HL-60/S4 (cell line): ENCODE results near the gene FAM53A.
"Not testable (repeated sequence)": the region's sequence is repeated elsewhere in the genome, so short reads cannot be mapped to it uniquely, and the experiment has no call there.

Experiments
- in situ Hi-C: fragments of 300-500 bp; cut with MboI; formaldehyde crosslinking; loops from 2 replicates; pipeline ENCODE4 v1.14.3; 2022; ENCODE audit warnings: low sequenced_read_pairs

Gene FAM53A

DNA sequence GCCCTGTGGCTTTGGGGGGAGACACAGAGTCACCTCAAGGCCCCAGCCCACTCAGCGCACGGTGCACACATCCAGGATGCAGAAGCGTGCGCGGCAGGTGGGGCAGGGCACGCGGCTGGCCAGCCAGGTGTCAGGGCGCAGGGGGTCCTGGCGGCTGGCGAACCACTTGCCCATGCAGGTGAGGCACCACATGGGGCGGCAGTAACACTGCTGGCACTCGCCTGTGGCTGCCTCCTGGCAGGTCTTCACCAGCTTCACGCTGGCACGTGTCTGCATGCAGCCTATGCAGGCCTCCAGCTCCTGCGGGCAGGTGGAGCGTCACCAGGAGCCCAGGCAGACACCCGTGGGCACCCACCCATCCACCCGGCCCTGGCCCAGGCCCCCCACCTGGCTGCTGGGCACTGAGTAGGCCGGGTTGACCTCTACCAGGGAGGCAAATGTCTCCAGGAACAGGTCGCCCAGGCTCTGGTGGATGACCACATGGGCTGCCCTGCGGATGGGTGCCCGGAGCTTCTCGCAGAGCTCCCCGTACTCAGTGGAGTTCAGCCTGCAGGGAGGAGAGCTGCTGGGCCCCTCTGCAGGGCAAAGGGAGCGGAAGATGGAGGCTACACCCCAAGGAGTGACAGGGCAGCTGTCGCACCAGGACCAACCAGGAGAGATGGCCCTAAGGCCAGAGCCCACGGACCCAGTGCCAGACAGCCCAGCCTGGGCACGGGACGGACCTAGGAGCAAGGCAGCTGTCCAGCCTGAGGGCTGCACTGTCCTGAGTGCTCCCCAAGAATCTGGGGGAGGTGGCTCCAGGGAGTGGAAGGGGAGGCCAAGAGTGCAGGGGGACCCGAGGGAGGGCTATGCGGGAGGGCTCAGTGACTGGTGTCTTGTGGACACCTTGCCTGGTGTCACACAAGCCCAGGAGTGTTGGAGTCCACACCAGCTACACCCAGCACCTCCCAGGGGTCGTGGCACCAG, 33.3 kb upstream of the FAM53A start:
- in situ Hi-C loops, result no loop called here

DNA sequence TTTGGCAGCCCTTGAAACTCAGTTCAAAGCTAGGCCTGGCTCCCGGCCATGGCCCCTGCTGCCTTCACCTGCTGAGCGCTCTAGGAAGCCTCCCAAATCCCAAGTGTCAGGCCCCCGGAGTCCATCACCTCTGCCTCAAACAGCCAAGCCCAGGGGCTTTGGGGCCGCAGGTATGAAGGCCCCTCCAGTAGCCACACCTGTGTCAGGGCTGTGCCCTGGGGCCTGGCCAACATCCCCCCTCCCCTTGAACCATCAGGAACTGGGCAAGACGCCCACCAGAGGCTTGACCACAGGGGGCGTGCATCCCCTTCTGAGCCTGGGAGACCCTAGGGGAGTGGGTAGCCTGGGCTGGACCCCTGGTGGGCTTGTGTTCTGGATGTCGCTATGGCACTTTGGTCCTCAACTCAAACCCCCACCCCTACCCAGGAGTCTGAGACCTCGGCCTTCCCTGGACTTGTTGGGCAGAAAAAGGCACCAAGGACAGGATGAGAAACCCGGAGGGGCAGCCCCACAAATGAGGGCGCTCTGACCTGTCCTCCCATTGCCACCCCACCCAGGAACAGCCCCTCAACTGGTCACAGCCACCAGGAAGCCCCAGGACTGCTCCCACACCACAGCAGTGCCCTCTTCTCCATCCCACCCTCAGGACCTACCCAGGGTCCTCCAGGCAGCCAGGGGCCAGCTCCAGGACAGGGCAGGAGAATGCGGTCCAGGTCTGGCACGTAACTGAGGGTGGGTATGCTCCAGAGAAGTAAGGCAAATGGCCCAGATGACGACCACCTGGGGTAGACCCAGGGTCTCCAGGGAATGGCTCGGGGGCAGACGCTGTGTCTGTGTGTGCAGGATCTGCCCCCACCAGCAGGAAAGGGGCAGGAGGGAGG, 32.2 kb upstream of the FAM53A start:
- in situ Hi-C loops, result no loop called here

DNA sequence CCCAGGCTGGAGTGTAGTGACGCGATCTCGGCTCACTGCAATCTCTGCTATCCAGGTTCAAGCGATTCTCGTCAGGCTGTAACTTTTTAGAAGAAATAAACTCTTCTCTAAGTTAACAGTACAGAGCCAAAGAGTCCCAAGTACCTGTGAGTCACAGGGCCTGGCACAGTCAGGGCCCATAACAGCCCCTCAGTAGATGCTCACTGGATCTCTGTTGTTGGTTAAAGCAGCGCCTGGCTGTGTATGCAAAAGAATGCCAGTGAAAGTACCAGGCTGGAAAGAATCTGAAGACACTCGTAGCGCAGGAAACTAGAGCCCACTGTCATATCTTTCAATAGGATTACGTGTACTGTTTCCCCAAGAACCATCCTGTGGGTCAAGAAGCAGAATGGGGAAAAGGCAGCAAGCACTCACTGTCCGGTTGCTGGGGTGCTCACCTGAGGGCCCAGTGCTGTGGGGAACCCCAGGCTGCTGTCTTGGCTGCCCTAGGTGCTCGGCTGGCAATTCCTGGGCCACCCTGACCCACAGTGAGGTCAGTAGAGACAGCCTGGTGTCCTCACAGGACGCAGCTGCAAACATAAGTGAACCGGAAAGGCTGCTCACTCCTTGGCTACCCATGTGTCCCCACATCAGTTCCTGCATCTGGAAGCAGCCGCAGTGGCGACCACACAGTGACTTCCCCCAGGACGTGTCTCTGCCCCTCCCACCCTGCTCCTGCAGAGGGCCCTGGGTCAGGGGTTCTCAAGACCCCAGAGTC, 31.1 kb upstream of the FAM53A start:
- in situ Hi-C loops, result no loop called here

DNA sequence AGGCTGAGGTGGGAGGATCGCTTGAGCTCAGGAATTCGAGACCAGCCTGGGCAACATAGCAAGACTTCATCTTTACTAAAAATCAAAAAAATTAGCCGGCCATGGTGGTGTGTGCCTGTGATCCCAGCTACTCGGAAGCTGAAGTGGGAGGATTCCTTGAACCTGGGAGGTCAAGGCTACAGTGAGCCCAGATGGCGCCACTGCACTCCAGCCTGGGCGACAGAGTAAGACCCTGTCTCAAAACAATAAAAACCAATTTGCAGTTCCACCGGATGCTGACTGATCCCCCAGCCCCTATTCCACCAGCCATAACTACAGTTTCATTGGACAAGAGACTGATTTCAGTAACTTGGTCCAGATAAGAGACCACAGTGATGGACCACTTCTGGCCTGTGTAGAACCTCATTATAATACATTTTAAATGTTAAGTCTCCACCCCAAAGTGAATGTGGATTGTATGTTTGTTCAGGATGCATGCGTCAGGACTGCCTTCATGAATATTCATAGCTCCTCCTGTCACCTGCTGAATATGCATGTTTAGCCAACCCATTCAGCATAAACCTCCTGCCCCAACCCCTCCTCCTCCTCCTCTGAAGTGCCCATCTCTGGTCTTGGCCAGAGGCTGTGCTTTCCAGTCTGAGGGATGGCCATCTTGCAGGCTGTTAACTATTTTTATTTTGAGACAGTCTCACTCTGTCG, 30.3 kb upstream of the FAM53A start:
- in situ Hi-C loops, result no loop called here

DNA sequence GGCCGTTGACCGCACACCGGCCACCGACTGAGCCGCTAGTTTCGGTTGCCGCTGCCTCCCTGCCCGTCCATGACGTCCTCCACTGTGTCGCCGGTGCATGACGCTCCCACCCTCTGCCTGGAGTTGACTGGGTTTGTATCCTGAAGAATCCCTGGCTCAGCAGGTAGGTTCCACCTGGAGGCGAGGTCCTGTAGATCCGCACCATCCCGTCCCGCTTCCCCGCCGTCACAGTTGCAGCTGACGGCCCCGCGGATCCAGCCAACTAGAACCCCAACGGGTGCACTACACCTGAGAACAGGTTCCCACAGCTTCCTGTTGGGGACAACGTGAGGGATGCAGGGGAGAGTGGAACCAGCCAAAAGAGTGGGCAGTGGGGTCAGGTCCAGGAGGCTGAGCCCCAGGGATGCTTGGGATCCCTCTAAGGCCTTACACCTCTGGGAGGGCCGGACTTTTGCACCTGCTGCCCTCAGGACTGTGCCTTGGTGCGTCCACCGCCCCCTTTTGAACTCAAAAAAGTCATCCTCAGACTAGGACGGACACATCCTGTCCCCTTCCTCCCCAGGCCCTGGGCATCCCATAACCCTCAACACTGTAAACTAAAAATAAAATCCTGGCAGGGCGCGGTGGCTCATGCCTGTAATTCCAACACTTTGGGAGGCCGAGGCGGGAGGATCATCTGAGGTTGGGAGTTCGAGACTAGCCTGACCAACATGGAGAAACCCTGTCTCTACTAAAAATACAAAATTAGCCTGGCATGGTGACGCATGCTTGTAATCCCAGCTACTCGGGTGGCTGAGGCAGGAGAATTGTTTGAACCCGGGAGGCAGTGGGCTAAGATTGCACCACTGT, 29.1 kb upstream of the FAM53A start:
- in situ Hi-C loops, result no loop called here

DNA sequence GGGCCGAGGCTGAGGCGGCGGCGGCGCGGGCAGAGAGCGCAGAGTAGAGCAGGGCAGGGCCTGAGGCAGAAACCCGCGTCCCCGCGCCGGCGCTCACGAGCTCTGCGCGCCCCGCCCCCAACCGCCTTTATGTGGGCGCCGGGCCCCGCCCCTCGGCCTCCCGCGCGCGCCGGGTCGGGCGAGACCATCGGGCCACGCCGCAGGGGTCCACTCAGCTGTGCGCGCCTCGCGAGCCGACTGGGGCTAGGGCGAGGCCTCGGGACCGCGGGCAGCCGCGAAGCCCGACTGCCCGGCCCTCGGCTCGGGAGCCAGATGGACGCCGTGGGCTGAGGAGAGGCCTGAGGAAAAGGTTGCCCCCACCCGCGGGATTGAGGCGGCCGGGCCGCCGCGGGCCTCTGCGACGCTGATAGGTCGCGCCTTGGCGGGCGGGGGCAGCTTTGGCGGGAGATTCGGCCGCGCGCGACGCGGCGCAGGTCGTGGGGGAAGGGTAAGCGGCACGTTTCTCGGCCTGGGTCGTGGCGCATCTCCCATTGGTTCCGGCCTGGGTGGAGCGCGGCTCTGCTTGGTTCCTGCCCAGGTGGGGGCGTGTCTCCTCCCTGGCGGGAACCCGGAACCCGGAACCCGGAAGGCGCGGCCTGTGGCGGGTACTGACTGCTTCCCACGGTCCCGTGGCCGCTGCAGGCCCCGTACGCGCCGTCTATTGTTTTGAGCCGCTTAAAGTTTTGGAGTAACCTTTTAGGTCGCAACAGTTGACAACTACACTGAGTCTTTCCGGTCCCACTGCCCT, 28.3 kb upstream of the FAM53A start, which contains the start of gene SLBP:
TSS of gene SLBP (minus strand) at position 104 of the 787 bp plus-strand sequence. CDS start 131 bp downstream, outside the sequence.
- in situ Hi-C loops, result no loop called here

DNA sequence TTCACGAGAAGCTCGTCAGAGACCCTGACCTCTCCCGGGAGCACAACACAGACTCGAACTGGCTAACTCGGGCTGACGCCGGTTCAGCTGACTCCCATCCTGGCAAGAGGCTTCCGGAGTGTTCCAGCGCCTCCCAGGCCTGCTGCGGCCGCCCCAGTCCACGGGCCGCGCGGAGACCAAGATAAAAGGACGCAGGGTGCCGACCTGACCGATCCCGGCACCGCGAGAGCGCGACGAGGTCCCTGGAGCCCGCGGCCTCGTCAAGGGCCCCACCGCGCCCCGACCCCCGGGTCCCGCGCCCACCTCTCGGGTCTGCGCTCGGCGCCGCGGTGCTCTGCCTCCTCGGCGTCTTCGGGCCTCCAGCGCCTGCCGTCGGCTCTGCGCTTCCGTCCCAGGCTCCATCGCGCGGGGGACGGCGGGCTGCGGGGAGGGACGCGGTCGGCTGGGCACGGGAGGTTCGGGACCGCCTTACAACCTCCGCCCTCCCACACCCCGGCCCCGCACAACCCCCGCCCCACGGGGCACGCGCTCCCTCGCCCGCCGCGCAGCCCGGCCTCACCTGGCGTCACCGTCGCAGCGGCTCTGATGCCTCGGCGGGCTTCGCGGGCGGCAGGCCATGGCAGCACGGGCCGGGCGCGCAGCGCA, 27.6 kb upstream of the FAM53A start:
- in situ Hi-C loops, result no loop called here

DNA sequence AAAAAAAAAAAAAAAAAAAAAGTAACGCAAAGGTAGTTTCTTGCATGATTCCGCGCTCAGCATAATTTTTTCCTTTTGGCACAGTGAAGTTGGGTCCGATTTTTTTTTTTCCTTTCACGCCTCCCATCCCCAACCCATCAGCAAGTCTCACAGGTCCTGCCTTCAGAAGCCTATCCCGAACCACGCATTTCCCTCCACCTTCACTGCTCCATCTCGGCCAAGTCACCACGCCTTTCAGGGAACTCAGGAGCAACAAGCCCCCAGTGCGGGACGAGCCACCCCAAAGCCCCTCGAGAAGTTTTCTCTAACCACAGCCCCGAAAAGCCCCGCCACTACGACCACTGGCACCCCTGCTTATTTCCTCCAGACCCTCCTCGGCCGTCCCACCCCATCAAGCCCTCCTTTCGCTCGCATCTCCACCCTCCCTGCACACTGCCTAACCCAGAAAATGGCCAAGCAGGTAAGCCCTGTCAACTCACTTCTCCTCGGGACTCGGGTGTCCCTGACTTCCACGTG, 27.0 kb upstream of the FAM53A start:
- in situ Hi-C loops, result no loop called here

DNA sequence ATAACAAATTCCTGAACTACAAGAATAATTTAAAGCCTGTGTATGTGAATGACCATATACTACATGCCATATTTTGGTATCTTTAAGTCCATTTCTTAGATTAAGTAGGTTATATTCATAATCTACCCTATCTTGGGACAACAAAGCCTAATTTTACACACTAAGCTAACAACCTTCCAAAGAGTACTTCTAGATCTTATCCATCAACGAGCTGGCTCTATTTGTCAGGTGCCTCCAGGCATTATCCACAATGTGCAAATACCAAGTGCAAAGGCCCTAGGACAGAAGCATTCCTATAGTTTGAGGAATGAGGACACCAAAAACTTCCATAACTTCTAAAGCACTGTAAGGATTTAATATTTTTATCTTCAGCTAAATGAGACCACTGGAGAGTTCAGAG, 24.5 kb upstream of the FAM53A start:
- in situ Hi-C loops, result no loop called here

DNA sequence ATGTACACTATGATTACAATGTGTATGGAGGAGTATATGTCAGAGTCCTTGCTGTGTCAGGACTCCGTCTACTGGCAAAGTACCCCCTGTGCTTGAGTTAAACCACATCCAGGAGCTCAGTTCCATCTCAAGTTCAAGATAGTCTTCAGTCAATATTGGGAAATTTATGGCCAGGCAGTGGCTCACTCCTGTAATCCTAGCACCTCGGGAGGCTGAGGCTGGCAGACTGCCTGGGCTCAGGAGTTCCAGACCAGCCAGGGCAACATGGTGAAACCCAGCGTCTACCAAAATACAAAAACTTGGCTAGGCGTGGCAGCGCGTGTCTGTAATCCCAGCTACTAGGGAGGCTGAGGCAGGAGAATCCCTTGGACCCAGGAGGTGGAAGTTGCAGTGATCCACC, 22.2 kb upstream of the FAM53A start:
- in situ Hi-C loops, result no loop called here

DNA sequence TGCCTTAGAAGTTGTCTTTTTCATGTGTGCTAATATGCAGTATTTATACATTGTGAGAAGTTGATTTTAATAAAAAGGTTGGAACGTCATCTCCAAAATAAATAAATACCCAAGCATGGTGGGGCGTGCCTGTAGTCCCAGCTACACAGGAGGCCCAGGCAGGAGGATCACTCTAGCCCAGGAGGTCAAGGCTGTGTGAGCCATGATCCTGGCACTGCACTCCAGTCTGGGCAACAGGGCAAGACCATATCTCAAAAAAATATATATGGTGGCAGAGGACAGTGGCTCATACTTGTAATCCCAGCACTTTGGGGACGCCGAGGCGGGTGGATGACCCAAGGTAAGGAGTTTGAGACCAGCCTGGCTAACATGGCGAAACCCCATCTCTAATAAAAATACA, 21.6 kb upstream of the FAM53A start:
- in situ Hi-C loops, result no loop called here

DNA sequence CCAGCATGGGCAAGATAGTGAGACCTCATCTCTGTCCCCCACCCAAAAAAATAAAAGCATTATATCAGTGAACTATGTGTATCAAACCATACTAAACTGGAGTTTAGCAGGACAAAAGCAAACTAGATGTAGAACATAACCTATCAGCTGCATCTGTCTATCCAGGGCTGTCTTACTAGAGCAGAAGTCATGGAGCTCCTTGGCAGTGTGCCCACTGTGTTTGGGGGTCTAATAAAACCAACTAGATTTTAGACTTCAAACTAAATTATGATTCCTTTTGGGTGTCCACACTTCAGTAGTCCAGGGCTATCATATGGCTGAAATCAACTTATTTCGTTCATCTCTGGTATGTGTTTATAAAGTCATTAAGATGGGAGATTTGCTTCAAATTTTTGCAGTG, 19.8 kb upstream of the FAM53A start:
- in situ Hi-C loops, result no loop called here

DNA sequence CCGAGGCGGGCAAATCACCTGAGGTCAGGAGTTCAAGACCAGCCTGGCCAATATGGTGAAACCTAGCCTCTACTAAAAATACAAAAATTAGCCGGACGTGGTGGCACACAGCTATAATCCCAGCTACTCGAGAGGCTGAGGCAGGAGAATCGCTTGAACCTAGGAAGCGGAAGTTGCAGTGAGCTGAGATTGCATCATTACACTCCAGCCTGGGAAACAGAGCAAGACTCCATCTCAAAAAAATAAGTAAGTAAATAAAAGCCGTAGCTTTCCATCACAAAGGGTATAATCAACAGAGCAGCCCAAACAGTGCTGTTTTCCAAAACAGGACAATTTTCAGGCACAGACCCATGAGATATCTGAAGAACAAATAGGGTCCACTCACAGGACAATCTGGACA, 17.6 kb upstream of the FAM53A start:
- in situ Hi-C loops, result not testable (repeated sequence)

DNA sequence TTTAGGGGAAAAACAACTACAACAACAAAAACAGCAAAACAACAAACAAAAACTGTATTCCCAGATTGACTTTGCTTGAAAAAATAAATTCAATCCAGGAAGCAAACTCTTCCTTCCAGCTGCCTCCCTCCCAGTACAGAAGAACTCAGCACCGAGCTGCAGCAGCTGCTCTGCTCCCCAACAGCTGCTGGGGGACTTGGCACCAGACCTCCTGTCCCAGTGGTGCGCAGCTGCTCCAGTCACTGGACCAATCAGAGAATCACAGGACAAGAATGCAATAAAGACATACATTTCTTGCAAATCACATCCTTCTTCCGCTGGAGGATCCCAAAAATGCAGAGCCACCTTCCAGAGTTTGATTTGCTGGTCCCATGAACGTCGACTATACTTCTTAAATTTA, 11.8 kb upstream of the FAM53A start:
- in situ Hi-C loops, result no loop called here

DNA sequence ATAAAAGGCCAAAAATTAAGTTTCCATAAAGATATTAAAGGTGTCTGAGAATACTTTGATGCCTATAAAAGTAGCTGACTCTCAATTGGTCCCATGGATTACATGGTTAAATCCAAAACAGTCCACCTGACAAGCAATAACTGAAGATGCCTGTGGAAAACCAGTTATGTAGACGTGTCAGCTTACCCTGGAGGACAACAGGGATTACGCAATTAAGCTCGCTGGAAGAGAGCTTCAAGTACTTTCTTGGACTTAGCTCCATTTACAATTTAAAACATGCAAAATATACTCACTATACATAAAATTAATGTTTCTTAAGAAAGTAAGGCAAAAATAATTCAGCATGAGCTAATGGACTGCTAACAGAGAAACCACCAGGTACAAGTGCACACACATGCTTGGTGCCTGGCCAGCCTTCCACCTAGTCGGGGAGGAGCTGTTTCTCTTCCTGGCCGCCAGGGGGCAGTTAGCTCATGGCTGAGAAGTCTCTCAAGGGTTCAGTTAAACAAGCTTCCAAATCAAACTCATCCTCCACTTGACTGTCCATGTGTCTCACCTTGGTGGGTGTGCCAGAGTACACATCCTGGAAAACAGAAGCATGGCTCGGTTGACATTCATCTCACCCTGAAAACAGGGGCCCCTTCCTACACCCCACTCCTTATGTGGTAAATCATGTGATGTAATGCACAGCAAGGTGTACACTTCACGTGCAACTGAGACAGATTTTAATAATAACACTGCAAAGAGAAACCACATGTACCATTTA, 9.2 kb upstream of the FAM53A start:
- in situ Hi-C loops, result no loop called here

DNA sequence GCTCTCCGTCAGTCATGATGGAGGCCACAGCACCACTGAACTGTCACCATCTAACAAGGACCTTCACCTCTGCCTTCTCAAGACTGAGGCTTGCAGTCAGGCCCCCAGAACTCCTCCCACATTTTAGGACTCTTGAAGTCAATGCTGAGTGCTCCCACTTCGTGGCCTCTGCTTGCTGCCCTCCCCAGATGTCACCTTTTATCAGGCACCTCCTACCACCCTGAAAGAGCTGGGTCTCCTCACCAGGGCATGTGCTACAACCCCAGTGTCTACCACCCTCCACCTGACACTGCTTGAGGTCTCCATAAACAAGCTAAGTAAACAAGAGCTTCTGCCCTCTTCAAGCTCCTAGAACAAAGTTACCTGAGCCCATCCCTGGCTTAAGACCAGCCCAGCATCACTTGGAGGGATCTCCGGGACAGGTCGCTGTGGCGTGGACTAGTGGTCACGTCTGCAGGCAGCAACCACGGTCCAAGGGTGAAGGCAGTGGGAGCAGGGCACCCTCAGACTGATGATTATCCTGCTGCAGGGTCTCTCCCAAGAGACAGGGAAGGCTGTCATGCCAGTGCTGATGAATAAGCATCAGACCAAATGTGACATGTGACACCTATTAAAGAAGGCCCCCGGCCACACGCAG, 7.7 kb upstream of the FAM53A start:
- in situ Hi-C loops, result no loop called here

DNA sequence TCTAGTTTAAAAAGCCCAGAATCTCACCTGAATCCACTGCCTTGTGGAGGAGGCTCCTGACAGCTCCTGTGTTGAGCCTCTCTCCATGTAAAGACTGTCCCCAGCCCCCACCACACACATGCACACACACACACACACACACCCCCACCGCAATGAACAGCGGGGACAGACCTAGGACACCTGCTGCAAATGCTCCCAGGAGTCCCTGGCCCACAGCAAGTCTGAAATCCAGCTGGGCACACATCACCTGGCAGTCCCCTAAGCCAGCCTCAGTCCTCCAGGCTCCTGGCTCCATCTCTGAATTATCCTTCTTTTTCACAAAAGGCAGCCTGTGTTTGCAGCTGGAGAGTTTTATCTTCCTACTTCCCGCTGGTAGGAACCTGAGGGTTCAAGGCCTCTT, 6.6 kb upstream of the FAM53A start:
- in situ Hi-C loops, result no loop called here
